ENCODE measurements around the gene PDZD8.

PDZD8 gene

GRCh38 chr10:117408436-117409384, 33.5 kb upstream of the PDZD8 start:
- H3K27ac Mint-ChIP-seq, result no peak overlapping the region
- H3K27me3 Mint-ChIP-seq (ENCODE audit: low read depth), result peaks cover 20% of the 10 kb centered on the region
- H3K4me3 Mint-ChIP-seq, result no peak overlapping the region
- DNase-seq (ENCODE audit: low spot score), result no peak
- H3K4me1 Mint-ChIP-seq (ENCODE audit: low read depth), result no peaks in the 10 kb centered on the region
- H3K36me3 Mint-ChIP-seq (ENCODE audit: low read depth), result no peaks in the 10 kb centered on the region
- H3K9me3 Mint-ChIP-seq, result no peaks in the 10 kb centered on the region

GRCh38 chr10:117405730-117406129, 30.5 kb upstream of the PDZD8 start:
- DNase-seq (ENCODE audit: low spot score), result no peak
- Mint-ChIP-seq H3K27me3 (ENCODE audit: low read depth) (peaks cover 7% of the 10 kb centered on the region), H3K4me3 (no peak overlapping the region), H3K36me3 (ENCODE audit: low read depth) (no peaks in the 10 kb centered on the region), H3K9me3 (no peaks in the 10 kb centered on the region), H3K27ac (no peak overlapping the region), H3K4me1 (ENCODE audit: low read depth) (no peaks in the 10 kb centered on the region)

GRCh38 chr10:117400329-117400728, 25.1 kb upstream of the PDZD8 start:
- Mint-ChIP-seq H3K36me3 (ENCODE audit: low read depth) (no peaks in the 10 kb centered on the region), H3K4me1 (ENCODE audit: low read depth) (no peaks in the 10 kb centered on the region), H3K9me3 (no peaks in the 10 kb centered on the region), H3K27ac (no peak overlapping the region), H3K4me3 (no peak overlapping the region), H3K27me3 (ENCODE audit: low read depth) (peaks cover 3% of the 10 kb centered on the region)
- no peak for DNase-seq (ENCODE audit: low spot score)

- H3K27ac Mint-ChIP-seq, result no peak overlapping the region
Measured at GRCh38 chr10:117399341-117400196, 24.3 kb upstream of the PDZD8 start.

GRCh38 chr10:117398029-117398428, 22.8 kb upstream of the PDZD8 start:
- DNase-seq (ENCODE audit: low spot score), result no peak
- Mint-ChIP-seq H3K4me1 (ENCODE audit: low read depth) (no peaks in the 10 kb centered on the region), H3K27ac (no peak overlapping the region), H3K27me3 (ENCODE audit: low read depth) (peaks cover 3% of the 10 kb centered on the region), H3K9me3 (no peaks in the 10 kb centered on the region), H3K4me3 (no peak overlapping the region), H3K36me3 (ENCODE audit: low read depth) (no peaks in the 10 kb centered on the region)

More at GRCh38 chr10:117399341-117400196, 24.3 kb upstream of the PDZD8 start:
- H3K4me1 Mint-ChIP-seq (ENCODE audit: low read depth), result no peaks in the 10 kb centered on the region
- H3K36me3 Mint-ChIP-seq (ENCODE audit: low read depth), result no peaks in the 10 kb centered on the region
- no peaks in the 10 kb centered on the region for H3K9me3 Mint-ChIP-seq
- no peak for DNase-seq (ENCODE audit: low spot score)
- no peak overlapping the region for H3K4me3 Mint-ChIP-seq
- H3K27me3 Mint-ChIP-seq (ENCODE audit: low read depth), result peaks cover 3% of the 10 kb centered on the region

- DNase-seq (ENCODE audit: low spot score), result no peak
- H3K27me3 Mint-ChIP-seq (ENCODE audit: low read depth), result peaks cover 17% of the 10 kb centered on the region
Measured at GRCh38 chr10:117391436-117392205, 16.4 kb upstream of the PDZD8 start.

GRCh38 chr10:117390420-117390819, 15.2 kb upstream of the PDZD8 start:
- Mint-ChIP-seq H3K27me3 (ENCODE audit: low read depth) (peaks cover 23% of the 10 kb centered on the region), H3K4me3 (no peak overlapping the region), H3K9me3 (no peaks in the 10 kb centered on the region), H3K4me1 (ENCODE audit: low read depth) (no peaks in the 10 kb centered on the region), H3K36me3 (ENCODE audit: low read depth) (no peaks in the 10 kb centered on the region), H3K27ac (no peak overlapping the region)
- no peak for DNase-seq (ENCODE audit: low spot score)

More at GRCh38 chr10:117391436-117392205, 16.4 kb upstream of the PDZD8 start:
- no peaks in the 10 kb centered on the region for H3K36me3 Mint-ChIP-seq (ENCODE audit: low read depth)
- H3K27ac Mint-ChIP-seq, result no peak overlapping the region
- H3K4me1 Mint-ChIP-seq (ENCODE audit: low read depth), result no peaks in the 10 kb centered on the region
- no peak overlapping the region for H3K4me3 Mint-ChIP-seq
- no peaks in the 10 kb centered on the region for H3K9me3 Mint-ChIP-seq

- Mint-ChIP-seq H3K4me1 (ENCODE audit: low read depth) (no peaks in the 10 kb centered on the region), H3K27me3 (ENCODE audit: low read depth) (peaks cover 33% of the 10 kb centered on the region), H3K36me3 (ENCODE audit: low read depth) (no peaks in the 10 kb centered on the region), H3K9me3 (no peaks in the 10 kb centered on the region), H3K27ac (no peak overlapping the region), H3K4me3 (no peak overlapping the region)
- no peak for DNase-seq (ENCODE audit: low spot score)
Measured at GRCh38 chr10:117386805-117387204, 11.6 kb upstream of the PDZD8 start.

- H3K27me3 Mint-ChIP-seq (ENCODE audit: low read depth), result peaks cover 51% of the 10 kb centered on the region
Measured at GRCh38 chr10:117382861-117383260, 7.6 kb upstream of the PDZD8 start.

GRCh38 chr10:117374506-117375359, 507 bp downstream of the PDZD8 start:
- Mint-ChIP-seq H3K27me3 (ENCODE audit: low read depth) (peaks cover 33% of the 10 kb centered on the region), H3K27ac (peak overlapping the region; percentile 88), H3K9me3 (no peaks in the 10 kb centered on the region), H3K4me3 (peak overlapping the region; percentile 96), H3K36me3 (ENCODE audit: low read depth) (peaks cover 4% of the 10 kb centered on the region), H3K4me1 (ENCODE audit: low read depth) (peaks cover 22% of the 10 kb centered on the region)
- DNase-seq (ENCODE audit: low spot score), result peak; percentile 30

More at GRCh38 chr10:117382861-117383260, 7.6 kb upstream of the PDZD8 start:
- H3K9me3 Mint-ChIP-seq, result no peaks in the 10 kb centered on the region
- H3K4me3 Mint-ChIP-seq, result no peak overlapping the region
- no peak overlapping the region for H3K27ac Mint-ChIP-seq
- no peak for DNase-seq (ENCODE audit: low spot score)
- H3K36me3 Mint-ChIP-seq (ENCODE audit: low read depth), result no peaks in the 10 kb centered on the region
- H3K4me1 Mint-ChIP-seq (ENCODE audit: low read depth), result no peaks in the 10 kb centered on the region

GRCh38 chr10:117373823-117374505, 1.3 kb downstream of the PDZD8 start:
- Mint-ChIP-seq H3K27me3 (ENCODE audit: low read depth) (peaks cover 27% of the 10 kb centered on the region), H3K9me3 (no peaks in the 10 kb centered on the region), H3K4me1 (ENCODE audit: low read depth) (peaks cover 22% of the 10 kb centered on the region), H3K4me3 (peak overlapping the region; percentile 96), H3K36me3 (ENCODE audit: low read depth) (peaks cover 4% of the 10 kb centered on the region), H3K27ac (peak overlapping the region; percentile 88)
- peak; percentile 15 for DNase-seq (ENCODE audit: low spot score)

- peaks cover 34% of the 10 kb centered on the region for H3K4me1 Mint-ChIP-seq (ENCODE audit: low read depth)
- no peaks in the 10 kb centered on the region for H3K9me3 Mint-ChIP-seq
Measured at GRCh38 chr10:117370205-117370604, 5.0 kb downstream of the PDZD8 start.

More at GRCh38 chr10:117370205-117370604, 5.0 kb downstream of the PDZD8 start:
- H3K36me3 Mint-ChIP-seq (ENCODE audit: low read depth), result peaks cover 4% of the 10 kb centered on the region
- no peak overlapping the region for H3K27ac Mint-ChIP-seq
- no peak for DNase-seq (ENCODE audit: low spot score)
- no peak overlapping the region for H3K4me3 Mint-ChIP-seq
- no peaks in the 10 kb centered on the region for H3K27me3 Mint-ChIP-seq (ENCODE audit: low read depth)
